HG02981 (cell line): Measurements from ENCODE around the gene MRFAP1.
A peak's percentile ranks its signal among the peaks of the same experiment; 100 is the strongest.
"Not testable (repeated sequence)": the region's sequence is repeated elsewhere in the genome, so short reads cannot be mapped to it uniquely, and the experiment has no call there.

Experiments used
- ATAC-seq: cut with Tn5 transposase; IDR thresholded peaks from one replicate; pipeline ENCODE4 v1.9.1; 2021; ENCODE audit warnings: mild to moderate bottlenecking, moderate library complexity; ENCODE audit not compliant: unreplicated experiment

The MRFAP1 gene

DNA sequence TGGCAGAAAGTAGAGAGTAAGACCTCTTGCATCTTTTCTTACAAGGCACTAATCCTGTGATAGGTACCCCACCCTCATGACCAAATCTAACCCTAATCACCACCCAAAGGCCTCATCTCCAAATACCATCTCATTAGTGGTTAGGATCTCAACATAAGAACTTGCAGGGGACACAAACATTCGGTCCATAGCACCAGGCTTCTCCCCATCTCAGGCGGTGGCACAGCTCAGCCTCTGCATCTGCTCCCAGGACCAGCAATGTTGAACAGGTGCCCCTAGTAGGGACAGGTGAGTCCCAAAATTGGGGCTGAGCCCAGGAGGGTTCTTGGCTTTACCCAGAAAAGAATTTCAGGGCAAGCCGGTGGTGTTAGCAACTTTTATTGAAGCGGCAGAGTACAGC lies 8.4 kb upstream of the MRFAP1 start:
- no peak for ATAC-seq

DNA sequence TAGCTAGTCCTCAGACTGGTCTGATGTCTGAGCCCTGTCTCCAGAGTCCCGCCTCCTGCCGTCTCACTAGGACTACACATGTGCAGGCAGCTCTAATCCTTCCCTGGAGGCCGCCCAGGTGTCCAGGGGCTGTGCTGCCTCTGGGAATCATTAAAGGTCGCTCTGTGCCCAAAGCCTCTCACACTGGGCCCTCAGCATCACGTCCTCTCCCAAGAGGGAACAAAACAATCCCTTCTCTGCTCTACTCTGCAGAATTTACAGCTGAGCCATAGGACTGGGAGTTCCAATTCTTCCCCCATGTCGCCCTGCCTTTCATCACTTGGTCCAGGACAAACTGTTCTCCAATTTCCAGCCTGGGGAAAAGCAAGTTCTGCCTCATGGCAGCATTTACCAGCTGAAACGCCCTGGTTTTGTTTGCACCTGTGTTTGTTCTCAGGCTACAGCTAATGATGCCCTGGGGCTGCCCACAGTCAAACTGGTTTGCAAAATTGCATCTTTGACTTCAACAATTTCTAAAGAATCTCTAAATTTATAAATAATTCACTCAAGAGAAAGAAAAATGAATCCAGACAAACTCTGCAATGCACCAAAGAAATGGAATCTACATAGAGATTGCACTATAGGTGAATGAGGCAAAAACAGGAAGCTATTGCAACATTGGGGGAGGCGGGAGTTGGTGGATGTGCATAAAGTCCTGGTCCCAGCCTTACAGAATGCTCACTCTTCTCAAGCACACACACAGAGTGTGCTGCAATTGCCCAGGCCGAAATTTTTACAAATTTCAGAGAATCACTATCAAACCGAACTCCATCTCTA lies 7.2 kb upstream of the MRFAP1 start:
- ATAC-seq: no peak

DNA sequence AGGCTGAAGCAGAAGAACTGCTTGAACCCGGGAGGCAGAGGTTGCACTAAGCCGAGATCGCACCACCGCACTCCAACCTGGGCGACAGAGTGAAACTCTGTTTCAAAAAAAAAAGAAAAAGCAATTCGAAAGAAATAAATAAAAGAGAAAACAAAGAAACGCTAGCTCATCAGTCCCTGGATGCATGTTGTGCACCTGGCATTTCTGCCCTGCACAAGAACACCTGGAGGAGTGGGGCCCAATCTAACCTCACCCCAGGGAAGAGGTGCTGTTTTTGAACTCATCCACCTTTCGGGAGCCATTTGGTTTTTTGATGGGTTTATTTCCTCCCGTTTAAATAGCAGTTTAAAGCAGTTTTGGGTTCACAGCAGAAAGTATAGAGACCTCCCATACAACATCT lies 5.7 kb upstream of the MRFAP1 start:
- no peak for ATAC-seq

DNA sequence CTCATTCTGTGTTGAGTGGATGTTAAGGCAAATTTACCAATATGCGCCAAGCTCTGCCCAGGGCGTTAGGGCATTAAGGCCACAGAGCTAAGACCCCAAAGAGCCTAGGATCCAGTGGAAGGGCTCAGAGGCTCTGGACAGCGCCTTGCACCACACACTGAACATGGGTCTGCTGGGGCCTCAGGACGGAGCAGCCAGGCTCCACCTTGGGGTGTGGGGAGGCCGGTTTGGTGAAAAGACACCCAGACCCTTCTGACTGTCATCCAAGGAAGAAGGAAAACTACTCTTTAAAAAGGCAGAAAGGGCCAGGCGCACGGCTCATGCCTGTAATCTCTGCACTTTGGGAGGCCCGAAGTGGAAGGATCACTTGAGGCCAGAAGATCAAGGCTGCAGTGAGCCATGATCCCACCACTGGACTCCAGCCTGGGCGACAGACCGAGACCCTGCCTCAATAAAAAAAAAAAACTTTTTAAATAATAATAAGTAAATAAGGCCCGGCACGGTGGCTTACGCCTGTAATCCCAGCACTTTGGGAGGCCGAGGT lies 1.3 kb upstream of the MRFAP1 start:
- ATAC-seq: no peak

DNA sequence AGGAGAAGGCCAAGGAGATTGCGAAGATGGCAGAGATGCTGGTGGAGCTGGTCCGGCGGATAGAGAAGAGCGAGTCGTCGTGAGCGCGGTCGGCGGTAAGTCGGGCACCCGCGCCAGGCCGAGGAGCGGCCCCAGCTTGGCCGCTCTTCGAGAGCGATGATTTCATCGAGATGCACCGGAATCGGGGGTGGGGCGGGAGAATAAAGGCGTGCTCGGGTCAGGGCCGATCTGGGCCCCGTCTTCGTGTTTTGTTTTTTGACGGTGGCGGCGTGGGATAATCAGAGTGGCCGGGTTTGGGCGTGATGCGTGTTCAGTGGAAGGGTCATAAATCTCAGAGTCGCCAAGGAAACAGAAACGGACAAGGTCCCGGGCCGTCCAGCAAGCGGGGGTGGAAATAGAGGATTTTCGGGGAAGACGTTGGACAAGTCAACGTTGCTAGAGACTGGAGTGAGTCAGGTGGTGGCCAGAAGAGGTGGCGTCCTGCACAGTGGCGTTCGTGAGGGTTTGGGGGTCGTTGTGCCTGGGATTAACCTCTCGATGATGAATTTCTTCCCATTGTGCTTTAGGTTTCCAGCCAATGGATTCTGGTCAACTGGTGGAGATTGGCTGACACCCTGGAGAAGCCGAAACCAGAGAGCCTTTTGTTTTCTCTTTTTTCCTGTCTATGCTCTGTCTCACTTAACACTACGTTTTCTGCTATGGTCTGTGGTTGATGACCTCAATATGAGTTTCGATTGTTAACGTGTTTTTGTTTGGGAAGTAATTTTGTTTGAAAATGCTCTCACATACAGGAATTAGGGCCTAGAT lies 882 bp downstream of the MRFAP1 start:
- peak; percentile 36 for ATAC-seq

DNA sequence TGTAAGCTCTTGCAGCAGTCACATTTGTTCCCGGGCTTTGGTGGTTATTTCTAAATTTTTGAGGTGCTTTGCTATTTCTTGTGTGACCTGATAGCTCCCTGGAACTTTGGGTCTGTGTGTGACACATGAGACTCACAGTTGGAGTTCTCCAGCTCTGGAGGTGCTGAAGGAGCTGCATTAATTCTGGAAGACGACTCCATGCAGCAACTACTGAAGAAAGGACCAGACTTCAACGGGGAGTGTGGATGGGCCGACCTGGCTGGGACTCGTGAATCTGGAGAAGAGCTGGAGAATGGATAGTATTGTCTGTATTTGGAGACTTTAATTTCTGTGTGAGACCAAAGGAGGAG lies 1.5 kb downstream of the MRFAP1 start:
- ATAC-seq: no peak

DNA sequence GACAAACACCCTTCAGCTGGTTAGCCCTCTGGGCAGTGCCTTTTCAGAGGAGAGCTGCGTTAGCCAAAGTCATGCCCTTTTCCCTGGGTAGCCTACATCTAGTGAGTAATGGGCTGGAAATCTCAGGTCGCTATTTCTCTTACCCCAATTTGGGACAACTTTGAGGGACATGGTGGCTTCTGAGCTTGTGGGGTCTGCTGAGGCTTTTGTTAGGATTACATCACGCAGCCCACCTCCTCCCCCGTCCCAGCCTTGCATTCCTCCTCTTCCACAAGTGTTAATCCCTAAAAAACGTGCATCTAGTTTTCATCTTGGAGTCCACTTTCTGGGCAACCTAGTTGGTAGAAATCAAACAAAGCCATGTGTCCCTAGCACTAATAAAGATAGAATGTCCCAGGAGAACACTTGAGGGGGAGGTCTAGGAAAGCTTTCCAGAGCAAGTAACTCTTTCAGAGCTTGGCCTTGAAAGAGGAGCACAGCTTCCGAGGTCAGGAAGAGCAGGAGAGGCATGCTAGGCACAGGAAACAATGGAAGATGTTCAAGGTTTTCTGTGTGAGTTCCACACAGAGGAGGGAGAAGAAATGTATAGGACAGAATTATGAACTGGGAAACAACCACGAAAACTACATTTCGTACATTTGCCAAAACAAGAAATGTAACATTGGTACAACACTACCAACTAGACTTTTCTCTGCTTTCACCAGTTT lies 2.8 kb downstream of the MRFAP1 start:
- ATAC-seq: no peak

DNA sequence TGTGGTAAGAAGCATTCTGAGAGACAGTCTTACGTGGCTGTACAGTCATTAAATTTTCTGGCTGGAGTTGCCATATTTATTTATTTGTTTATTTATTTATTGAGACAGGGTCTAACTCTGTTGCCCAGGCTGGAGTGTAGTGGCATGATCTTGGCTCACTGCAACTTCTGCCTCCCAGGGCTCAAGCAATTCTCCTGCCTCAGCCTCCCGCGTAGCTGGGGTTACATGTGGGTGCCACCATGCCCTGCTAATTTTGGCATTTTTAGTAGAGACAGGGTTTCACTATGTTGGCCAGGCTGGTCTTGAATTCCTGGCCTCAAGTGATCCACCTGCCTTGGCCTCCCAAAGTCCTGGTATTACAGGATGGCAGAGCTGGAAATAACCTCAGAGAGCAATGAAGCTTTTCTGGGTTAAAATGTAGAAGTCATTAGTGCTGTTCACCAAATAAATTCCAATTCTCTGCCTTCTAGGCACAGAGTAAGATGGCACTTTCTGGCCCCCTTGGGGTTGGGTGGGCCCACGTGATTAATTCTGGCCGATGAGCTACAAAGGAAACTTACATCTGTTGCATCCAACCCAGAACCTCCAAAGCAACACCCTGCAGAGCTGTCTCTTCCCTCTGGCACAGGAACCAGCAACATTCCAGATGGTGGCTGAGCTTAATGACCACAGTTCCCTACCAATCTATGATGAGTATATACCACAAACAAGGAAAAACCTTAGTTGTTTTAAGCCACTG lies 4.5 kb downstream of the MRFAP1 start:
- no peak for ATAC-seq

DNA sequence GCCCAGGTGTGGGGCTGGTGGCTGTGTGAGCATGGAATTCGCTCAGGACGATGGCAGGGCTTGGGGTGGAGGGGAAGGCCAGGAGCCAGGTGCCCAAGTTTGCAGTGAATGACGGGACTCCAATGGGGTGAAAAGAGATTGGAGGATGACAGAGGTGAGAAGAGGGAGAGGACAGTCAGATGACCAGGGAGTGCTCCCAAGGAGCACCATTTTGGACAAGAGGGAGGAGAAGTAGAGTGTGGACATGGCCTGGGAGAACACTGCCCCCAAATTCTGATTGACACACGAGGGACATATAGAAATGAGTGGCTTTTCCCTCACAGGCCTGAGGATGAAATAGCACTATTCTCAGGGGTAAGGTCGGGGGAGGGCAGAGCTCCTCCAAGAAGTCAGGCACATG lies 6.7 kb downstream of the MRFAP1 start:
- ATAC-seq: no peak

DNA sequence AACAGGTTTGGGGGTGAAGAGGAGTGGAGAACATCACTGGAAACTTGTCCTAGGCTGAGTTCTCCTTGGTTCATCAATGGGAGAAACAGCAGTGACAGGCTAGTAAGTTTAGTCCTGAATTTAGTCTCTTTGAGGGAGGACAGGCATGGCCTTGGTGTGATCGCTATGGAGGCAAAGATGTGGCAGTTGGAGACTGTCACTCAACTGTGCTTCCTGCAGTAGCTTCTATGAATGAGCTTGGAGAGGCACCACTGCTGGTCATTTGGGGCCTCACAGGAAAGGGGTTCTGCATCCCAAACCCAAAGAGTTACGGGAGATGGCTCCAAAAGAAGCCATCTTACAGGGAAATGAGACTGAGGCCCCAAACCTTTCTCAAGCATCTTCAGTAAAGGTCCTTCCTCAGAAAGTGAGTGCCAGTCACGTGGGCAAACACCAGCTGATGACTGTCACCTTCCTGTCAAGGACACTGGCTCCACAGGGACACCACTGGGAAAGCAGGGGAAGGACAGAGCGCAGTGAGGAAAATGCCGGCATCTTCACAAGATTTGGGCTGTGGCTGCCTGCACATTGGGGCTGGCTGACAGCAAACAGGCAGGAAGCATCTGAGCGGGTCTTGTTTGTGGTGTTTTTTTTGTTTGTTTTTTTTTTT lies 7.2 kb downstream of the MRFAP1 start:
- ATAC-seq: no peak

DNA sequence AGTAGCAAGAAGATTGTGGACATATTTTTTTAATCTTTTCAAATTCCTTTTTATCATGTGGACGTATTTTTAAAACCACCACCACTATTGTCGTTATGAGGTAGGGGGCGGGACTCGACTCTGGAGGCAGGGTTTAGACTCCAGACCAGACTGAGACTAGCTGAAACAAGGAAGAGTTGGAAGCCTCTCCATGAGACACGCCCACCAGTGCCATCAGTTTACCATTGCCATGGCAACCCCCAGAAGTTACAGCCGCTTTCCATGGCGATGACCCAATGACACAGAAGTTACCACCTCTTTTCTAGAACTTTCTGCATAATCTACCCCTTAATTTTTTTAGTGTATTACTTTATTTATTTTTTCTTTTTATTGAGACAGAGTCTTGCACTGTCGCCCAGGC lies 8.7 kb downstream of the MRFAP1 start:
- ATAC-seq: no peak

DNA sequence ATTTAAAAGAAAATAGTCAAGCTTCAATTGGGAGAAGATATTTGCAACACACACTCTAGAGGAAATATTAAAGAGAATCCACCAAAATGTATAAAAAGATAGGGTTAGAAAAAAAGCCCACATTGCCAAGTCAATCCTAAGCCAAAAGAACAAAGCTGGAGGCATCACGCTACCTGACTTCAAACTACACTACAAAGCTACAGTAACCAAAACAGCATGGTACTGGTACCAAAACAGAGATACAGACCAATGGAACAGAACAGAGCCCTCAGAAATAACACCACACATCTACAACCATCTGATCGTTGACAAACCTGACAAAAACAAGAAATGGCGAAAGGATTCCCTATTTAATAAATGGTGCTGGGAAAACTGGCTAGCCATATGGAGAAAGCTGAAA lies 13.7 kb downstream of the MRFAP1 start:
- ATAC-seq: not testable (repeated sequence)

DNA sequence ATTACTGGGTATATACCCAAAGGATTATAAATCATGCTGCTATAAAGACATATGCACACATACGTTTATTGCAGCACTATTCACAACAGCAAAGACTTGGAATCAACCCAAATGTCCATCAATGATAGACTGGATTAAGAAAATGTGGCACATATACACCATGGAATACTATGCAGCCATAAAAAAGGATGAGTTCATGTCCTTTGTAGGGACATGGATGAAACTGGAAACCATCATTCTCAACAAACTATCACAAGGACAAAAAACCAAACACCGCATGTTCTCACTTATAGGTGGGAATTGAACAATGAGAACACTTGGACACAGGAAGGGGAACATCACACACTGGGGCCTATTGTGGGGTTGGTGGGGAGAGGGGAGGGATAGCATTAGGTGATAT lies 14.8 kb downstream of the MRFAP1 start:
- not testable (repeated sequence) for ATAC-seq

DNA sequence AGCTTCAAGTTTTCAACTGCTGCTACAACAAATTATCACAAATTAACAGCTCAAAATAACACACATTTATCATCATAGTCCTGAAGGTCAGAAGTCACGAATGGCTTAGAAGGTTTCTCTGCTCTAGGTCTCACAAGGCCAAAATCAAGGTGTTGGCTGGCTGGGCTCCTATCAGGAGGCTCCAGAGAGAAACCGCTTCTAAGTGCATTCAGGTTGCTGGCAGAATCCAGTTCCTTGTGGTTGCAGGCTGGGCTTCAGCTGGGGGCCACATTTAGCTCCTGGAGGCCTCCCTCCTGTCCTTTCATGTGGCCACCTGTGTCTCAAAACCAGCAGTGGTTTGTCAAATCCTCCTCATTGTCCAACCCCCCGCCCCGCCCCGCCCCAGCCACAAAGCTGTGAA lies 15.4 kb downstream of the MRFAP1 start:
- ATAC-seq: no peak

DNA sequence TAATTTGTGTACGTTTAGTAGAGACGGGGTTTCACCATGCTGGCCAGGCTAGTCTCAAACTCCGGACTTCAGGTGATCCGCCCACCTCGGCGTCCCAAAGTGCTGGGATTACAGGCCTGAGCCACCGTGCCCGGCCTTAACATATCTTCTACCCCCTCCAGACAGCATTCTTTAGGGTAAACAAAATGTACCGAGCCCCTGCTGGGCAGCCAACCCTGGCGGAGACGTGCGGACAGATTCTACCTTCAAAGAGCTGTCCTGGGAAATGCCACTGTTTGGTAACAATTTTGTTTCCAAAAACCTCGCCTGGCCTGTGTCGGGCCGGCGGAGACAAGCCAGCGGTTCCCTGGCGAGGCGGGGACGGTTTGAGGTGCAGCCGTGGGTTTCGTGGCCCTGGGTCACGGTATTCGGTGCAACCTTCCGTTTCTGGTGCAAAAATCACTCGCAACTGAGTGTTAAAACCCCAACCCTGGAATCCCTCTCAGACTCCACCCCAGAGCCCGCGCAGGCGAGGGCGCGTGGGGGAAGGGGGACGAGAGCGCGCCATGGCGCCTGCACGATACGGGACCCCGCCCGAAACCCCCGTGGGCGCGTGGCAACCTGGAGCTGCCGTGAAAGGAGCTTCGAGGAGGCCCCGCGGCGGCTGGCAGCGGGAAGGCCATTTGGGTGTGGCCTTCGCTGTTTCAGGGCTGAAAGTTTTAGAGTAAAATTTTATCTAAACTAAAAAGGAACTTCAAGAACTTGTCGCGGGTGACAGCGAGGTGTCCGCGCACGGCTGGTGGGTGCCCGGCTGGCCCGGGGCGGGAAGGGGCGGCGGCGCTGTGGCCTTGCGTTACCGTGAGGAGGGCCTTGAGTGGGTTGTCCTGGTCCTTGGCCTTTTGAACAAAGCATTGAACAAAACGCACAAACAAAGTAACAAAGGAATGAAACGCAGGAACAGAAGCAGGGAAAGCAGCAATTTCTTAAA lies 17.0 kb downstream of the MRFAP1 start:
- no peak for ATAC-seq

DNA sequence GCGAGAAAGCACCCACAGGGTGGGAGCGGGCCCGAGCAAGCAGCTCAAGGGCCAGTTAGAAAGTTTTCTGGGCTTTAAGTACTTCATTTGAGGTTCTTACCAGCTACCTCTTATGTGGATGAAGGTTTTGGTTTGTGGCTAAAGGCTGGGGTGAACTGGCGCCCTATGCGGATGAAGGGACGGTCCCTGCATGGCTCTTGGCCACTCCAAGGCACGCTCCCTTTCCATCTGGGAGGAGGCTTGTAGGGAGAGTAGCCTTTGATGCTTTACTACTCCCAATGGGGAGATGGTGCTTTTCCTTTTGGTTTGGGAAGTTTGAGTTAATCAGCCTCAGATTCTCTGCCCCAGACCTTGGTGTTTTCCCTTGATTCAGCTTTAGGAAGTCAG lies 17.7 kb downstream of the MRFAP1 start:
- no peak for ATAC-seq

DNA sequence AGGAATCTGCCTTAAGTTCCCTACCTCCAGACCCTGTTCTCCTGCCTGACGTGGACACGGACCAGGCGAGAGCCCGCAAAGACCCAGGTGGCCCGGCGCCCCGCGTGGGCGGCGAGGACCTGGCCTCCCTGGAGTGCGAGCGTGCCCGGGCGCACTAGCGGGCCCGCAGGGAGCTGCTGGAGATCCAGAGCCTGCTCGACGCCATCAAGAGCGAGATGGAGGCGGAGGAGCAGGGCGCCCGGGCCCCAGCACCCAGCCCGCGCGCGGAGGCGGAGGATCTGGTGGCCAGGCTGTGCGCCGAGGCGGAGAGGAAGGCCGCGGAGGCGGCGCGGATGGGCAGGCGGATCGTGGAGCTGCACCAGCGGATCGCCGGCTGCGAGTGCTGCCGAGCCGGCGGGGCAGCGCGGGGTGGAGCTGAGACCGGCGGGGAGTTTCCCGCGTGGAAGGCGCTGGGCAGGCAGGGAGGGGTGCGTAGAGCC lies 18.2 kb downstream of the MRFAP1 start:
- no peak for ATAC-seq

DNA sequence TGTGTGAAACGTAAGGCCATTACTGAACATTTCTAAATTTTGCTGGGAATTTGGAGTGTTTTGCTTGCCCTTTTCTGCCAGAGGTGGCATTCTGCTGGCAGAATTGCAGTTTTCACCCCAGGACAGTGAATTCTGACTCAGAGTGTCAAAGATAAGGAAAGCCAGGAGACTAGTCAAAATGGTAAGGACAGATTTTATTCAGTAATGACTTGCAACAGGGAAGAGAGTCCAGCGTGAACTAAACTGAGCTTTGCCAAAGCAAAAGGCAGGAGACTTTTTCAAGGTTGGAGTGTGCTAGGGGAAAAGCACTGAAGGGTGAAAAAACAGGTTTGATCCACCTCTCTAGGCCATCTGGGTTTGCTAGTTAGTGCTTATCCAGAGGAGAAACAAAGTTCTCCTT lies 19.4 kb downstream of the MRFAP1 start:
- no peak for ATAC-seq

DNA sequence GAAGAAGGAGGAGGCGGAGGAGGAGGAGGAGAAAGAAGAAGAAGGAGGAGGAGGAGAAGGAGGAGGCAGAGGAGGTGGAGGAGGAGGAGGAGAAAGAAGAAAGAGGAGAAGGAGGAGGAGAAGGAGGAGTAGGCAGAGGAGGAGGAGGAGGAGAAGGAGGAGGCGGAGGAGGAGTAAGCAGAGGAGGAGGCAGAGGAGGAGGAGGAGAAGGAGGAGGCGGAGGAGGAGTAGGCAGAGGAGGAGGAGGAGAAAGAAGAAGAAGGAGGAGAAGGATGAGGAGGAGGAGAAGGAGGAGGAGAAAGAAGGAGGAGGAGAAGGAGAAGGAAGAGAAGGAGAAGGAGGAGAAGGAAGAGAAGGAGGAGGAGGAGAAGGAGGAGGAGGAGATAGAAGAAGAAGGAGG lies 19.9 kb downstream of the MRFAP1 start:
- no peak for ATAC-seq
